H9 (cell line): Measurements from ENCODE around the gene AGPAT2. TPM values are rescaled to one million over a fixed set of nuclear protein-coding genes. Genes with fewer than 3 reads are reported as not detected.

ENCODE experiments used
- DNase-seq: peaks from one replicate; pipeline ENCODE4 v3.0.0-alpha.2; 2017
- H2AFZ ChIP-seq: one replicate; pipeline ENCODE4 v1.6.1; 2013; ENCODE audit warnings: mild to moderate bottlenecking, low read length, control low read depth, moderate library complexity
- H2AK5ac ChIP-seq: 2 replicates; pipeline ENCODE4 v1.6.1; 2013; ENCODE audit warnings: low read length, control low read depth, mixed read lengths; ENCODE audit not compliant: insufficient read length
- H2BK120ac ChIP-seq: one replicate; pipeline ENCODE4 v1.6.1; 2013; ENCODE audit warnings: low read depth, mild to moderate bottlenecking, low read length, control low read depth, inconsistent platforms; ENCODE audit not compliant: poor library complexity, severe bottlenecking
- H2BK12ac ChIP-seq: 2 replicates; pipeline ENCODE4 v1.6.1; 2013; ENCODE audit warnings: low read length, control low read depth, mixed read lengths, low read depth; ENCODE audit not compliant: insufficient read length
- H2BK15ac ChIP-seq: 2 replicates; pipeline ENCODE4 v1.6.1; 2013; ENCODE audit warnings: low read depth, low read length, control low read depth
- H2BK20ac ChIP-seq: one replicate; pipeline ENCODE4 v1.6.1; 2013; ENCODE audit warnings: low read depth, mild to moderate bottlenecking, low read length, control low read depth, inconsistent platforms; ENCODE audit not compliant: poor library complexity, severe bottlenecking
- H2BK5ac ChIP-seq: 2 replicates; pipeline ENCODE4 v1.6.1; 2013; ENCODE audit warnings: low read length, control low read depth, mixed read lengths; ENCODE audit not compliant: insufficient read length
- H3K14ac ChIP-seq: 2 replicates; pipeline ENCODE4 v1.6.1; 2013; ENCODE audit warnings: low read length, control low read depth; ENCODE audit not compliant: insufficient read depth
- H3K18ac ChIP-seq: 2 replicates; pipeline ENCODE4 v1.6.1; 2013; ENCODE audit warnings: low read depth, mild to moderate bottlenecking, mixed read lengths, low read length, control low read depth; ENCODE audit not compliant: insufficient read length
- H3K23ac ChIP-seq: 2 replicates; pipeline ENCODE4 v1.6.1; 2013; ENCODE audit warnings: low read length, control low read depth, mixed read lengths, low read depth; ENCODE audit not compliant: insufficient read length
- H3K23me2 ChIP-seq: 2 replicates; pipeline ENCODE4 v1.6.1; 2013; ENCODE audit warnings: low read depth, mild to moderate bottlenecking, mixed read lengths, low read length, control low read depth; ENCODE audit not compliant: insufficient read length, poor library complexity, severe bottlenecking
- H3K27ac ChIP-seq: 2 replicates; pipeline ENCODE4 v1.5.1; 2013; ENCODE audit warnings: low read length, control low read depth, mixed read lengths, low read depth; ENCODE audit not compliant: insufficient read length
- H3K27me3 ChIP-seq: 2 replicates; pipeline ENCODE4 v1.6.1; 2013; ENCODE audit warnings: low read length, control low read depth, inconsistent platforms; ENCODE audit not compliant: insufficient read depth
- H3K4ac ChIP-seq: 2 replicates; pipeline ENCODE4 v1.6.1; 2013; ENCODE audit warnings: low read depth, mild to moderate bottlenecking, control low read depth, inconsistent platforms, low read length, moderate library complexity
- H3K4me1 ChIP-seq: 2 replicates; pipeline ENCODE4 v1.6.1; 2013; ENCODE audit warnings: low read length, control low read depth, inconsistent platforms; ENCODE audit not compliant: insufficient read depth
- H3K4me2 ChIP-seq: 2 replicates; pipeline ENCODE4 v1.6.1; 2013; ENCODE audit warnings: low read length, control low read depth, mixed read lengths; ENCODE audit not compliant: insufficient read length, insufficient read depth
- H3K56ac ChIP-seq: 2 replicates; pipeline ENCODE4 v1.6.1; 2013; ENCODE audit warnings: low read depth, mild to moderate bottlenecking, mixed read lengths, low read length, control low read depth; ENCODE audit not compliant: insufficient read length
- H3K79me1 ChIP-seq: 2 replicates; pipeline ENCODE4 v1.6.1; 2013; ENCODE audit warnings: low read depth, mild to moderate bottlenecking, moderate library complexity, low read length, control low read depth, inconsistent platforms; ENCODE audit not compliant: insufficient read depth, poor library complexity, severe bottlenecking
- H3K79me2 ChIP-seq: 2 replicates; pipeline ENCODE4 v1.6.1; 2013; ENCODE audit warnings: low read length, control low read depth, inconsistent platforms; ENCODE audit not compliant: insufficient read depth
- H3K9ac ChIP-seq: 2 replicates; pipeline ENCODE4 v1.6.1; 2013; ENCODE audit warnings: low read length, control low read depth, mixed read lengths; ENCODE audit not compliant: insufficient read length; ENCODE audit errors: extremely low read depth
- H3K9me3 ChIP-seq: one replicate; pipeline ENCODE4 v1.6.1; 2013; ENCODE audit warnings: low read depth, low read length, inconsistent platforms; ENCODE audit not compliant: control insufficient read depth
- H3T11ph ChIP-seq: one replicate; pipeline ENCODE4 v1.6.1; 2013; ENCODE audit warnings: mild to moderate bottlenecking, low read length, control low read depth, inconsistent platforms
- H4K20me1 ChIP-seq: one replicate; pipeline ENCODE4 v1.6.1; 2013; ENCODE audit not compliant: control insufficient read depth, insufficient read length, insufficient read depth
- H4K5ac ChIP-seq: 2 replicates; pipeline ENCODE4 v1.6.1; 2013; ENCODE audit warnings: low read depth, mild to moderate bottlenecking, mixed read lengths, low read length, control low read depth; ENCODE audit not compliant: insufficient read length
- H4K8ac ChIP-seq: replicated peaks from 2 replicates; pipeline ENCODE4 v1.6.1; 2013; ENCODE audit warnings: low read length, control low read depth, mixed read lengths, low read depth; ENCODE audit not compliant: insufficient read length
- H4K91ac ChIP-seq: 2 replicates; pipeline ENCODE4 v1.6.1; 2013; ENCODE audit warnings: low read depth, mild to moderate bottlenecking, moderate library complexity, mixed read lengths, low read length, control low read depth; ENCODE audit not compliant: insufficient read length
- H3K27ac Mint-ChIP-seq, 3 experiments: 2 replicates in 2 of 3; 3 replicates in 1 of 3; pipeline ENCODE4 v1.8.0; 2020 to 2021; ENCODE audit warnings: mixed read lengths in 3 of 3, mild to moderate bottlenecking in 1 of 3, moderate library complexity in 1 of 3
- H3K27me3 Mint-ChIP-seq: 2 replicates; pipeline ENCODE4 v1.8.0; 2021; ENCODE audit warnings: low read depth, mild to moderate bottlenecking, moderate library complexity, mixed read lengths
- H3K36me3 Mint-ChIP-seq, 3 experiments: 2 replicates in 2 of 3; 3 replicates in 1 of 3; pipeline ENCODE4 v1.8.0; 2020 to 2021; ENCODE audit warnings: low read depth in 3 of 3, mixed read lengths in 3 of 3; ENCODE audit not compliant: insufficient read depth in 1 of 3
- H3K4me1 Mint-ChIP-seq, 2 experiments: 2 replicates each; pipeline ENCODE4 v1.8.0; 2020; ENCODE audit warnings: mixed read lengths in 2 of 2
- H3K4me3 Mint-ChIP-seq, 2 experiments: 2 replicates in 1 of 2; 3 replicates in 1 of 2; pipeline ENCODE4 v1.8.0; 2020 to 2021; ENCODE audit warnings: mild to moderate bottlenecking in 2 of 2, mixed read lengths in 2 of 2, moderate library complexity in 1 of 2
- H3K9me3 Mint-ChIP-seq, 2 experiments: 2 replicates in 1 of 2; 3 replicates in 1 of 2; pipeline ENCODE4 v1.8.0; 2020; ENCODE audit warnings: mild to moderate bottlenecking in 2 of 2, mixed read lengths in 2 of 2, moderate library complexity in 1 of 2
- CTCF ChIP-seq: fragments of 200-600 bp; sonication (generic); conservative IDR thresholded peaks from 3 replicates; pipeline ENCODE4 v1.8.0; 2021; ENCODE audit warnings: antibody characterized with exemption, mild to moderate bottlenecking
- WGBS: extraction: QIAGEN DNeasy Blood & Tissue Kit; methylation state at CpG from one replicate; pipeline ENCODE4 v1.1.7; 2013; ENCODE audit warnings: missing lambda C conversion rate, low lambda C conversion rate, mixed read lengths; ENCODE audit not compliant: insufficient read length; ENCODE audit errors: extremely low coverage; 5-methylcytosine and 5-hydroxymethylcytosine counted together
- total RNA-seq: library from RNA; stranded (reverse); gene quantifications from 2 replicates; pipeline ENCODE4 v1.2.1, GENCODE V29; 2021

AGPAT2 gene
- total RNA-seq, 1 experiment from 2014 or later, result 29.7 TPM

- no peak for DNase-seq
- H3K4ac ChIP-seq, result no peak overlapping the region
- H3K18ac ChIP-seq, result no peak overlapping the region
- Mint-ChIP-seq H3K4me3 (no peak overlapping the region), H3K36me3 (no peaks in the 10 kb centered on the region), H3K9me3 (no peaks in the 10 kb centered on the region), H3K4me1 (peaks cover 2 to 15% of the 10 kb centered on the region in 2 experiments), H3K27me3 (peaks cover 7% of the 10 kb centered on the region), H3K27ac (no peak overlapping the region)
- H2BK15ac ChIP-seq, result no peak overlapping the region
- H3K79me1 ChIP-seq, result peaks cover 4% of the 10 kb centered on the region
- no peak overlapping the region for H2BK20ac ChIP-seq
- no peak overlapping the region for H4K5ac ChIP-seq
- no CpG with 5 or more reads among the region's 16 CpGs for WGBS
- no peak overlapping the region for H3K27ac ChIP-seq
- H3K14ac ChIP-seq, result no peak overlapping the region
- H3K4me1 ChIP-seq, result no peaks in the 10 kb centered on the region; the same call in 1 of the 2 replicates
- no peak overlapping the region for H4K8ac ChIP-seq
- H3K4me2 ChIP-seq, result no peak overlapping the region
- H3K23ac ChIP-seq, result no peak overlapping the region
- H4K20me1 ChIP-seq, result no peaks in the 10 kb centered on the region
- no peak overlapping the region for H2BK5ac ChIP-seq
- no peak overlapping the region for H2BK12ac ChIP-seq
- no peak overlapping the region for H2AFZ ChIP-seq
- H3K9me3 ChIP-seq, result no peaks in the 10 kb centered on the region
- no peak overlapping the region for H3T11ph ChIP-seq
- H2AK5ac ChIP-seq, result no peak overlapping the region
- TF ChIP-seq CTCF, result no peak
- no peaks in the 10 kb centered on the region for H3K27me3 ChIP-seq
- no peak overlapping the region for H3K56ac ChIP-seq
- no peak overlapping the region for H4K91ac ChIP-seq
- H3K79me2 ChIP-seq, result no peaks in the 10 kb centered on the region; the same call in 1 of the 2 replicates
- H3K9ac ChIP-seq, result no peak overlapping the region
- peaks cover 9% of the 10 kb centered on the region for H3K23me2 ChIP-seq
- no peak overlapping the region for H2BK120ac ChIP-seq
Observed at GRCh38 chr9:136683173-136683745, 4.0 kb downstream of the AGPAT2 start.
